ENCODE measurements around the gene USP1. TPM values are rescaled to one million over a fixed set of nuclear protein-coding genes. Genes with fewer than 3 reads are reported as not detected.

USP1 gene
- polyA plus RNA-seq, 1 donor from 2014 or later: 20.3 TPM

DNA sequence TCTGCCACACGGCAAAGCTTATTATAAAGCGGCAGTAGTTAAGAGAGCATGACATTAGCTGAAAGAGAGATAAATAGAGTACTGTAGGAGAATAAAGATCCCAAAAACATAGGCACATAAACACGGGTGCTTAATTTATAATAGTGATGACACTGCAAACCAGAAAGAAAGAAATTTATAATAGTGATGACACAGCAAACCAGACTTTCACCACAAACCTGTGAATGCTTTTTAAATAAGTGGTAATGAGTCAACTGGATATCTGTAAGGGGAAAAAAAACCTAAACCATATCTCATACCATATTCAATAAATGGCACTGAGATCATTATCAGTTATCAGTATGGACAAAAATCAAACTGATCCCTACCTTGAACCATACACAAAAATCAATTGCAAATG, 25.5 kb downstream of the USP1 start:
- H3K27me3 ChIP-seq (ENCODE audit: insufficient read depth, low read depth, low read length): no peaks in the 10 kb centered on the region
- no peaks in the 10 kb centered on the region for H3K9me3 ChIP-seq (ENCODE audit: low read length)
- peaks cover 8% of the 10 kb centered on the region for H3K36me3 ChIP-seq (ENCODE audit: insufficient read depth, low read length)
- H3F3A ChIP-seq (ENCODE audit: insufficient read depth, low read length, poor library complexity, severe bottlenecking): no peaks in the 10 kb centered on the region
- H3K4me2 ChIP-seq (ENCODE audit: low read length): no peak overlapping the region
- H3K9me2 ChIP-seq (ENCODE audit: insufficient read depth, low read length): no peaks in the 10 kb centered on the region
- no peak overlapping the region for H3K27ac ChIP-seq (ENCODE audit: low read length)
- H3K79me2 ChIP-seq (replicated peaks; ENCODE audit: insufficient read depth, low read length): no peaks in the 10 kb centered on the region
- H3K9ac ChIP-seq (ENCODE audit: low read length): no peak overlapping the region
- H2AFZ ChIP-seq (ENCODE audit: low read depth, low read length): no peak overlapping the region
- no peak overlapping the region for H3K4me3 ChIP-seq (ENCODE audit: low read length)
- TF ChIP-seq TAF1 (IDR thresholded peaks at IDR 0.05; ENCODE audit: low read depth): no peak
- TF ChIP-seq RAD21 (conservative IDR thresholded peaks at IDR 0.05): no peak
- H4K20me1 ChIP-seq (ENCODE audit: insufficient read depth): no peaks in the 10 kb centered on the region

DNA sequence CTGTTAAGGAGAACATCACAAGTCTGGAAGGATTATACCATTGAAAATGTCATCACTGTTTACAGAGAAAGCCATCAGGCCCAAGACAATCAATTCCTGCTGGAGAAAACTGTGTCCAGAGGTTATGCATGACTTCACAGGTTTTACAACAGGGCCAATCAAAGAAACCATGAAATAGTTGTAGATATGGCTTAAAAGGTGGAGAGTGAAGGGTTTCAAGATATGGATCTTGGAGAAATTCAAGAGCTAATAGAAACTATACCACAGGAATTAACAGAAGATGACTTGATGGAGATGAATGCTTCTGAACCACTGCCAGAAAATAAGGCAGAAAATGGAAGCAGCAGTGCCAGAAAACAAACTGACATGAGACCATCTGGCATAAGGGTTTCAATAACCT, 30.2 kb downstream of the USP1 start:
- no peaks in the 10 kb centered on the region for H3F3A ChIP-seq (ENCODE audit: insufficient read depth, low read length, poor library complexity, severe bottlenecking)
- no peaks in the 10 kb centered on the region for H3K79me2 ChIP-seq (replicated peaks; ENCODE audit: insufficient read depth, low read length)
- no peak for TF ChIP-seq POLR2AphosphoS5 (IDR thresholded peaks at IDR 0.05)
- TF ChIP-seq, protein P1, sequence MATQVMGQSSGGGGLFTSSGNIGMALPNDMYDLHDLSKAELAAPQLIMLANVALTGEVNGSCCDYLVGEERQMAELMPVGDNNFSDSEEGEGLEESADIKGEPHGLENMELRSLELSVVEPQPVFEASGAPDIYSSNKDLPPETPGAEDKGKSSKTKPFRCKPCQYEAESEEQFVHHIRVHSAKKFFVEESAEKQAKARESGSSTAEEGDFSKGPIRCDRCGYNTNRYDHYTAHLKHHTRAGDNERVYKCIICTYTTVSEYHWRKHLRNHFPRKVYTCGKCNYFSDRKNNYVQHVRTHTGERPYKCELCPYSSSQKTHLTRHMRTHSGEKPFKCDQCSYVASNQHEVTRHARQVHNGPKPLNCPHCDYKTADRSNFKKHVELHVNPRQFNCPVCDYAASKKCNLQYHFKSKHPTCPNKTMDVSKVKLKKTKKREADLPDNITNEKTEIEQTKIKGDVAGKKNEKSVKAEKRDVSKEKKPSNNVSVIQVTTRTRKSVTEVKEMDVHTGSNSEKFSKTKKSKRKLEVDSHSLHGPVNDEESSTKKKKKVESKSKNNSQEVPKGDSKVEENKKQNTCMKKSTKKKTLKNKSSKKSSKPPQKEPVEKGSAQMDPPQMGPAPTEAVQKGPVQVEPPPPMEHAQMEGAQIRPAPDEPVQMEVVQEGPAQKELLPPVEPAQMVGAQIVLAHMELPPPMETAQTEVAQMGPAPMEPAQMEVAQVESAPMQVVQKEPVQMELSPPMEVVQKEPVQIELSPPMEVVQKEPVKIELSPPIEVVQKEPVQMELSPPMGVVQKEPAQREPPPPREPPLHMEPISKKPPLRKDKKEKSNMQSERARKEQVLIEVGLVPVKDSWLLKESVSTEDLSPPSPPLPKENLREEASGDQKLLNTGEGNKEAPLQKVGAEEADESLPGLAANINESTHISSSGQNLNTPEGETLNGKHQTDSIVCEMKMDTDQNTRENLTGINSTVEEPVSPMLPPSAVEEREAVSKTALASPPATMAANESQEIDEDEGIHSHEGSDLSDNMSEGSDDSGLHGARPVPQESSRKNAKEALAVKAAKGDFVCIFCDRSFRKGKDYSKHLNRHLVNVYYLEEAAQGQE (IDR thresholded peaks at IDR 0.05; ENCODE audit: borderline replicate concordance): no peak
- TF ChIP-seq EZH2 (IDR thresholded peaks at IDR 0.05; ENCODE audit: borderline replicate concordance, insufficient read depth, low read length, poor library complexity, severe bottlenecking): no peak
- no peak for TF ChIP-seq RAD21 (conservative IDR thresholded peaks at IDR 0.05)
- TF ChIP-seq TAF1 (IDR thresholded peaks at IDR 0.05; ENCODE audit: low read depth): no peak
- TF ChIP-seq, protein P2, sequence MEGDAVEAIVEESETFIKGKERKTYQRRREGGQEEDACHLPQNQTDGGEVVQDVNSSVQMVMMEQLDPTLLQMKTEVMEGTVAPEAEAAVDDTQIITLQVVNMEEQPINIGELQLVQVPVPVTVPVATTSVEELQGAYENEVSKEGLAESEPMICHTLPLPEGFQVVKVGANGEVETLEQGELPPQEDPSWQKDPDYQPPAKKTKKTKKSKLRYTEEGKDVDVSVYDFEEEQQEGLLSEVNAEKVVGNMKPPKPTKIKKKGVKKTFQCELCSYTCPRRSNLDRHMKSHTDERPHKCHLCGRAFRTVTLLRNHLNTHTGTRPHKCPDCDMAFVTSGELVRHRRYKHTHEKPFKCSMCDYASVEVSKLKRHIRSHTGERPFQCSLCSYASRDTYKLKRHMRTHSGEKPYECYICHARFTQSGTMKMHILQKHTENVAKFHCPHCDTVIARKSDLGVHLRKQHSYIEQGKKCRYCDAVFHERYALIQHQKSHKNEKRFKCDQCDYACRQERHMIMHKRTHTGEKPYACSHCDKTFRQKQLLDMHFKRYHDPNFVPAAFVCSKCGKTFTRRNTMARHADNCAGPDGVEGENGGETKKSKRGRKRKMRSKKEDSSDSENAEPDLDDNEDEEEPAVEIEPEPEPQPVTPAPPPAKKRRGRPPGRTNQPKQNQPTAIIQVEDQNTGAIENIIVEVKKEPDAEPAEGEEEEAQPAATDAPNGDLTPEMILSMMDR (IDR thresholded peaks at IDR 0.05; ENCODE audit: poor library complexity, severe bottlenecking): no peak
- TF ChIP-seq EP300 (conservative IDR thresholded peaks at IDR 0.05; ENCODE audit: poor library complexity, severe bottlenecking): no peak
- TF ChIP-seq MXI1 (conservative IDR thresholded peaks at IDR 0.05; ENCODE audit: poor library complexity, severe bottlenecking): no peak
- H2AFZ ChIP-seq (ENCODE audit: low read depth, low read length): no peak overlapping the region
- no peak overlapping the region for H3K9ac ChIP-seq (ENCODE audit: low read length)
- H3K27ac ChIP-seq (ENCODE audit: low read length): no peak overlapping the region
- no peaks in the 10 kb centered on the region for H3K9me2 ChIP-seq (ENCODE audit: insufficient read depth, low read length)
- no peak overlapping the region for H3K4me2 ChIP-seq (ENCODE audit: low read length)
- H4K20me1 ChIP-seq (ENCODE audit: insufficient read depth): no peaks in the 10 kb centered on the region
- H3K9me3 ChIP-seq (ENCODE audit: low read length): no peaks in the 10 kb centered on the region
- H3K36me3 ChIP-seq (ENCODE audit: insufficient read depth, low read length): peaks cover 16% of the 10 kb centered on the region
- no peaks in the 10 kb centered on the region for H3K27me3 ChIP-seq (ENCODE audit: insufficient read depth, low read depth, low read length)
- no peak overlapping the region for H3K4me3 ChIP-seq (ENCODE audit: low read length)

DNA sequence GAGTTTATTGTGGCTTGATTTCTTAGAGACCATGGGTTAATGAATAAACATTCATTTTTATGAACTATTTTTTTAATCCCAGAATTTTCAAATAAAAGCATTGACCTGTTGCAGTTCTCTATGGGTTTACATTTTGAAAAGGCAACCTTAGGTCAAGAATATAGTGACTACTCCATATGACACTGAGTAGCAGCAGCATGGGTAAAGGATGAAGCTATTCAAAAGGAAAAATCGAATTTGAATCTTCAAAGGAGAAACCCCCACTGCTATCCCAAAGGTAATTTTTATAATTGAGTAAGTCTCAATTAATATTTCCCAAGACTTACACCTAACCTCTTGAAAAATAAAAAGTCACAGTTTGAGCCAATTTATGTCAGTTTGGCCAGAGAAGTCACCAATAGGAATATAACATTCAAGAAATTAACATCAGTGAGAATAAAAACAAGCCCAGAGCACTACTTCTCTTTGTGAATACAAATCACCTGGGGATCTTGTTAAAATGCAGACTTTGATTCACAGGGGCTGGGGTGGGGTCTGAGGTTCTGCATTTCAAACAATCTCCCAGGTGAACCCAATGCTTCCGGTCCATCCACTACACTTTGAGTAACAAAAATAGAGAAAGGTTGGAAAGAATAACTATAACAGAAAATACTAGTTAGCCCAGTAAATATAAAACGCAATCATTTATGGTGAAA, 39.8 kb downstream of the USP1 start:
- Histone ChIP-seq H3K4me2 (ENCODE audit: low read length) (no peak overlapping the region), H3K9me3 (ENCODE audit: low read length) (no peaks in the 10 kb centered on the region), H3F3A (ENCODE audit: insufficient read depth, low read length, poor library complexity, severe bottlenecking) (no peaks in the 10 kb centered on the region), H3K9me2 (ENCODE audit: insufficient read depth, low read length) (no peaks in the 10 kb centered on the region), H3K4me3 (ENCODE audit: low read length) (no peak overlapping the region), H3K27me3 (ENCODE audit: insufficient read depth, low read depth, low read length) (no peaks in the 10 kb centered on the region), H4K20me1 (ENCODE audit: insufficient read depth) (no peaks in the 10 kb centered on the region), H2AFZ (ENCODE audit: low read depth, low read length) (no peak overlapping the region), H3K79me2 (replicated peaks; ENCODE audit: insufficient read depth, low read length) (no peaks in the 10 kb centered on the region), H3K36me3 (ENCODE audit: insufficient read depth, low read length) (peaks cover 6% of the 10 kb centered on the region), H3K27ac (ENCODE audit: low read length) (no peak overlapping the region), H3K9ac (ENCODE audit: low read length) (no peak overlapping the region)
- no peak for TF ChIP-seq MXI1 (conservative IDR thresholded peaks at IDR 0.05; ENCODE audit: poor library complexity, severe bottlenecking)
- TF ChIP-seq, protein P1 (IDR thresholded peaks at IDR 0.05; ENCODE audit: borderline replicate concordance): no peak
- no peak for TF ChIP-seq SMC3 (conservative IDR thresholded peaks at IDR 0.05; ENCODE audit: poor library complexity)
- TF ChIP-seq POLR2AphosphoS5 (IDR thresholded peaks at IDR 0.05): no peak
- TF ChIP-seq EP300 (conservative IDR thresholded peaks at IDR 0.05; ENCODE audit: poor library complexity, severe bottlenecking): no peak
- no peak for TF ChIP-seq TAF1 (IDR thresholded peaks at IDR 0.05; ENCODE audit: low read depth)
- TF ChIP-seq, protein P2 (IDR thresholded peaks at IDR 0.05; ENCODE audit: poor library complexity, severe bottlenecking): no peak
- no peak for TF ChIP-seq RAD21 (conservative IDR thresholded peaks at IDR 0.05)
- TF ChIP-seq EZH2 (IDR thresholded peaks at IDR 0.05; ENCODE audit: borderline replicate concordance, insufficient read depth, low read length, poor library complexity, severe bottlenecking): no peak

Measured in neural cell (in vitro differentiated cells).